Measurements from ENCODE around the gene TMEM151A. TPM values are rescaled to one million over a fixed set of nuclear protein-coding genes. Genes with fewer than 3 reads are reported as not detected.
A peak's percentile ranks its signal among the peaks of the same experiment; 100 is the strongest.

TMEM151A gene
- total RNA-seq, 1 experiment from 2014 or later: 0.42 TPM

GRCh38 chr11:66335531-66336233 is 44.0 kb downstream of the TMEM151A start:
- peak; percentile 90 for DNase-seq
- peaks cover 4% of the 10 kb centered on the region for H3K36me3 ChIP-seq (replicated peaks; ENCODE audit: control insufficient read depth, insufficient read depth, low read length)
- H3K27me3 ChIP-seq (ENCODE audit: control insufficient read depth, insufficient read depth, low read length): peaks cover 1% of the 10 kb centered on the region; the same call in 1 of the 2 replicates
- H3K4me3 ChIP-seq (ENCODE audit: insufficient read depth, low read depth, low read length): peak overlapping the region; percentile 53

GRCh38 chr11:66336234-66337102 is 44.8 kb downstream of the TMEM151A start, which contains the start of gene RIN1:
Gene RIN1, minus strand, starts transcription at chr11:66336434. Its CDS starts 32 bp downstream, at chr11:66336402.
- H3K4me3 ChIP-seq (ENCODE audit: insufficient read depth, low read depth, low read length): peak within 1 kb of the TSS; percentile 53
- H3K36me3 ChIP-seq (replicated peaks; ENCODE audit: control insufficient read depth, insufficient read depth, low read length): peaks cover 7% of the 10 kb centered on the region
- DNase-seq: peak; percentile 95
- H3K27me3 ChIP-seq (ENCODE audit: control insufficient read depth, insufficient read depth, low read length): peaks cover 1% of the 10 kb centered on the region; the same call in 1 of the 2 replicates

DNA sequence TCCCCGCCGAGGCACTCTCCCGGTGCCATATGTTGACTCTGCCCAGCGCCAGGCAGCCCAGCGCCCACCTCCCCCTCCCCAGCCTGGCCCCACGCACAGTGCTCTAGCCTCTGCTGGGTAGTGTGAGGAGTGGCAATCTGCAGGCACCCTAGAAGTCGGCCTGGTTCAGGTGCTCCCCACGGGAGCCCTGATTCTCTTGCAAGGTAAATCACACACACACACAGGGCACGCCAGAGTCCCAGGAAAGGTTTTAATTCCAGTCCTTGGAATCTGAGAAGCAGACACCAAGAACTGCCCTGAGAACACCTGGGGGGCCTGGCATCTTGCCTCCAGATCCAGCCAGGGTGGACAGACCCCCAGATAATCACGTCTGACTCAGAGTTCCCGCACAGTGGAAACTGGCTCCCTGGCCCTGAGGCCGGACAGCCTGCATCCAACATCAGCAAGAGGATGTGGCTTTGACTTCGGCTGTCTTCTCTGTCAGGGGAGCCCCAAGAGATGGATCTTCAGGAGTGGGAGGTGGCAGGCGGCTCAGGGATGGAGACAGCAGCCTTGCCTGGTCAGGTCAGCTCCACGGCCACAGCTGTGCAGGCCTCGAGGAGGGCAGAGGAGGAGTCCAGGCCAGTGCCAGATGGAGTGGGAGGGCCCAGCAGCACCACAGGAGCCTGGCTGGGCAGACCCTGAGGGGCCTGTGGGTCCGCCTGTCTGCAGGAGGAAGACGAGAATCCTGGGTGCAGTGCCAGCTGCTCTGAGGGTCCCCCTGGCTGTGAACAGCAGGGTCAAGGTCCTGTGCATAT is 45.6 kb downstream of the TMEM151A start:
- Histone ChIP-seq H3K4me3 (ENCODE audit: insufficient read depth, low read depth, low read length) (no peak overlapping the region), H3K36me3 (replicated peaks; ENCODE audit: control insufficient read depth, insufficient read depth, low read length) (peaks cover 12% of the 10 kb centered on the region), H3K27me3 (ENCODE audit: control insufficient read depth, insufficient read depth, low read length) (peaks cover 1% of the 10 kb centered on the region; the same call in 1 of the 2 replicates)
- no peak for DNase-seq

- peaks cover 12% of the 10 kb centered on the region for H3K36me3 ChIP-seq (replicated peaks; ENCODE audit: control insufficient read depth, insufficient read depth, low read length)
- peak; percentile 55 for DNase-seq
Observed at GRCh38 chr11:66338276-66339161, 46.8 kb downstream of the TMEM151A start.

DNA sequence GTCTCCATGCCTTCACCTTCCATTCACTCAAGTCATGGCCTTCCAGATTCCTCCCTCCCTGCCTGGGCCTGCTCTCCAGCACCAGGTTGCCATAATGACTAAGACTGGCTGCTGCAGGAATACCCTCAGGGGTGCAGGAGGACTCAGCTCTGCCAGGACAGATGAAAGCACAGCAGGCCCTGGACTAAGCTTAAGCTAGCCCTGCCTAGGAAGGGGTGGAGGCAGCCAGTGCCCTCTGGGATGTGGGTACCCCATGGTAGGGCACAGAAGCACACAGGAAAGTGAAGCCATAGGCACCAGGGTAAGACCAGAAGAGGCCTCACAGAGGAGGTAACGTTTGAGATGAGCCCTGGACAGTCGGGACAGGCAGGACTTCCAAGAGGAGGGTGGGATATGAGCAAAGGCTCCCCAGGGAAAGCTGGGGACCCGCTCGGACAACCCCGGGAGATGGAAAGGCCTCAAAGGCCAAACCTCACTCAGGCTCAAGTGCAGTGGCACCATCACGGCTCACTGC is 47.5 kb downstream of the TMEM151A start:
- peak; percentile 33 for DNase-seq
- peaks cover 12% of the 10 kb centered on the region for H3K36me3 ChIP-seq (replicated peaks; ENCODE audit: control insufficient read depth, insufficient read depth, low read length)
- H3K4me3 ChIP-seq (ENCODE audit: insufficient read depth, low read depth, low read length): no peak overlapping the region
- H3K27me3 ChIP-seq (ENCODE audit: control insufficient read depth, insufficient read depth, low read length): peaks cover 1% of the 10 kb centered on the region; the same call in 1 of the 2 replicates

More at GRCh38 chr11:66338276-66339161, 46.8 kb downstream of the TMEM151A start:
- Histone ChIP-seq H3K4me3 (ENCODE audit: insufficient read depth, low read depth, low read length) (no peak overlapping the region), H3K27me3 (ENCODE audit: control insufficient read depth, insufficient read depth, low read length) (peaks cover 1% of the 10 kb centered on the region; the same call in 1 of the 2 replicates)

DNA sequence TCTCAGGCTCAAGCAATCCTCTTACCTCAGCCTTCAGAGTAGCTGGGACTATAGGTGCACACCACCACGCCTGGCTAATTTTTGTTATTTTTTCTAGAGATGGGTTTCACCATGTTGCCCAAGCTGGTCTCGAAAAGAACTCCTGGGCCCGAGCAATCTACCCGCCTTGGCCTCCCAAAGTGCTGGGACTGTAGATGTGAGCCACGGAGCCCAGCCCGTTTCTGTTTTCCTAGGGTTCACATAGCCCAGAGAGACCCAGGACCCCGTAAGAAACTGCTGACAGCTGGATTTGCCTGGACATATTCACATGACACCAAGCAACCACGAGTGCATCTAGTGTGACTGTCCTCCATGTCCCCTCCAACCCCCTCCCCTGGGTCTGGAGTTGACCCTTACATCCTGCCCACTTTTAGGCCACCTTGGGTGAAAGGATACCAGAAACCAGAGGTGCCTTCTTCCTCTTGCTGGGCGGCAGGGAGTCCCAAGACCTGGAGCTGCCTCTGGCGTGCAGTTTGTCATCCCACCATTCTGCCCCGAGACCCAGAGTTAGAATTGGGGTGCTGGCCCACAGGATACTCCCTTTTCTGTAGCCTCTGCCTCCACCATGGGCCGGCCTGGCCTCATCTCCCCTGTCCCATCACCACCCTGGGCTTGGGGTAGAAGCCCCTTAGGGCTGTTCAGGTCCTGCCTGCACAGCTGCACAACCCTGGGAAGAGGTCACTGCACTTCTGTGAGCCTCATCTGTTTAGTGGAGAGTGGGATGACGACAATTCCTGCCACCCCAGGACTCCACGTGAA is 48.2 kb downstream of the TMEM151A start:
- H3K27me3 ChIP-seq (ENCODE audit: control insufficient read depth, insufficient read depth, low read length): peaks cover 1% of the 10 kb centered on the region; the same call in 1 of the 2 replicates

GRCh38 chr11:66340596-66341501 is 49.2 kb downstream of the TMEM151A start:
- DNase-seq: peak; percentile 54
- Histone ChIP-seq H3K4me3 (ENCODE audit: insufficient read depth, low read depth, low read length) (no peak overlapping the region), H3K27me3 (ENCODE audit: control insufficient read depth, insufficient read depth, low read length) (no peaks in the 10 kb centered on the region; the same call in 1 of the 2 replicates), H3K36me3 (replicated peaks; ENCODE audit: control insufficient read depth, insufficient read depth, low read length) (peaks cover 12% of the 10 kb centered on the region)

More for the DNA sequence above, 48.2 kb downstream of the TMEM151A start:
- peaks cover 12% of the 10 kb centered on the region for H3K36me3 ChIP-seq (replicated peaks; ENCODE audit: control insufficient read depth, insufficient read depth, low read length)
- no peak overlapping the region for H3K4me3 ChIP-seq (ENCODE audit: insufficient read depth, low read depth, low read length)
- peak; percentile 16 for DNase-seq

- peak; percentile 6 for DNase-seq
- H3K36me3 ChIP-seq (replicated peaks; ENCODE audit: control insufficient read depth, insufficient read depth, low read length): peaks cover 12% of the 10 kb centered on the region
- H3K4me3 ChIP-seq (ENCODE audit: insufficient read depth, low read depth, low read length): no peak overlapping the region
- H3K27me3 ChIP-seq (ENCODE audit: control insufficient read depth, insufficient read depth, low read length): no peaks in the 10 kb centered on the region; the same call in 1 of the 2 replicates
Observed at GRCh38 chr11:66341502-66342126, 49.9 kb downstream of the TMEM151A start.

DNA sequence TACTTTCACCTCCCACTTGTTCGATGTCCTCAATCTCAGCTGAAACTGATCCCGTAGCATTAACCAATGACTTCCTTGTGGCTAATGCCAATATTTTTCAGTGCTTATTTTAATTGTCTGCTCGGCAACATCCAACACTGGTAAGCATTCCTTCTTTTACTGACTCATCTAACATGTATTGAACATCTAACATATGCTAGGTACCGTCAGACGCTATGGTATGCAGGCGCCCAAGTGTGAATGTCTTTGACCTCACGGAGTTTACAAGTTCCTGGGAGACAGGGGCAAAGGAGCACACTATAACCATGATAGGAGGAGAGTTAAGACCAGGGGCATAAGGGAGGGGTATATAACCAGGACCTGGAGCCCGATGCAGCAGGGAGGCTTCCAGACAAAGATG is 51.5 kb downstream of the TMEM151A start:
- Histone ChIP-seq H3K36me3 (replicated peaks; ENCODE audit: control insufficient read depth, insufficient read depth, low read length) (peaks cover 12% of the 10 kb centered on the region), H3K27me3 (ENCODE audit: control insufficient read depth, insufficient read depth, low read length) (peaks cover 6% of the 10 kb centered on the region), H3K4me3 (ENCODE audit: insufficient read depth, low read depth, low read length) (no peak overlapping the region)
- DNase-seq: no peak

GRCh38 chr11:66344550-66345315 is 53.0 kb downstream of the TMEM151A start, which contains the start of gene BRMS1:
Gene BRMS1, minus strand, starts transcription at chr11:66345104. Its CDS starts 2,870 bp downstream, at chr11:66342234.
- peak within 1 kb of the TSS; percentile 98 for H3K4me3 ChIP-seq (ENCODE audit: insufficient read depth, low read depth, low read length)
- H3K36me3 ChIP-seq (replicated peaks; ENCODE audit: control insufficient read depth, insufficient read depth, low read length): peaks cover 12% of the 10 kb centered on the region
- DNase-seq: peak; percentile 97
- peaks cover 6% of the 10 kb centered on the region for H3K27me3 ChIP-seq (ENCODE audit: control insufficient read depth, insufficient read depth, low read length)

DNA sequence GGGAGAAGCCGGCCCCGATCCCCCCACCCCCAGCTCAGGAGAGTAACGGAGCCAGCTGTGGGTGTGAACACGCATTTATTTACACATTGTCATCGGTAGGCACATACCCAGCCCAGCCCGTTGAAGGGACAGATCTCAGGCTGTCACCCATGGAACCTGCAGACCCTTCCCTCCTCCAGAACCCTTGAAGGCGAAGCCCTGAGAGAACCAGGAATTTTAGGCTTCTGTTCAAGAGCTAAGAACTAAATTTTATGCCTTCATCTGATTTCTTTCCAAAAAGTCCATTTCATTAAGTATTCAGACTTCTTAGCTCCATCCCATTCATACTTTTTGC is 53.6 kb downstream of the TMEM151A start:
- H3K36me3 ChIP-seq (replicated peaks; ENCODE audit: control insufficient read depth, insufficient read depth, low read length): peaks cover 9% of the 10 kb centered on the region
- H3K27me3 ChIP-seq (ENCODE audit: control insufficient read depth, insufficient read depth, low read length): peaks cover 6% of the 10 kb centered on the region
- no peak for DNase-seq
- H3K4me3 ChIP-seq (ENCODE audit: insufficient read depth, low read depth, low read length): no peak overlapping the region; the same call in none of the 2 replicates
